SK-N-SH (cell line): Measurements from ENCODE around the gene ANKRD2. TPM values are rescaled to one million over a fixed set of nuclear protein-coding genes. Genes with fewer than 3 reads are reported as not detected.

ENCODE experiments used
- CTCF ChIA-PET: fragments of 300-600, 350-600 bp; formaldehyde crosslinking; extraction: SDS; loops from one replicate; lab custom pipeline; 2021; lab: Yijun Ruan, JAX
- POLR2A ChIA-PET: fragments of 350-600 bp; sonication (Branson Sonifier 250); formaldehyde crosslinking; extraction: SDS; loops from one replicate; lab custom pipeline; 2020; ENCODE audit warnings: antibody characterized with exemption, inconsistent platforms; lab: Yijun Ruan, JAX
- DNase-seq: peaks from one replicate; pipeline ENCODE4 v3.0.0; 2012
- H2AFZ ChIP-seq: fragments of 200-600 bp; sonication (generic); 2 replicates; pipeline ENCODE4 v1.8.1; 2016; ENCODE audit warnings: antibody characterized with exemption, mild to moderate bottlenecking, low read depth
- H3F3A ChIP-seq: fragments of 200-600 bp; sonication (generic); replicated peaks from 2 replicates; pipeline ENCODE3; 2016; ENCODE audit warnings: antibody characterized with exemption, mild to moderate bottlenecking; ENCODE audit not compliant: insufficient read depth
- H3K27ac ChIP-seq, 2 experiments: fragments of 200-500 bp in 1 of 2; fragments of 200-600 bp in 1 of 2; sonication (Bioruptor generic) in 1 of 2; sonication (generic), shearing (Covaris generic) in 1 of 2; 2 replicates each; pipeline versions ENCODE4 v1.5.1 to v1.6.1; 2014 to 2016; ENCODE audit warnings: low read depth in 2 of 2, inconsistent platforms in 1 of 2, low read length in 1 of 2, mild to moderate bottlenecking in 1 of 2, mixed read lengths in 1 of 2
- H3K27me3 ChIP-seq: fragments of 200-600 bp; sonication (generic), shearing (Covaris generic); 2 replicates; pipeline ENCODE4 v1.6.1; 2016; ENCODE audit warnings: mixed run types; ENCODE audit not compliant: insufficient read depth
- H3K36me3 ChIP-seq, 2 experiments: fragments of 200-500 bp in 1 of 2; fragments of 200-600 bp in 1 of 2; sonication (Bioruptor generic) in 1 of 2; sonication (generic) in 1 of 2; replicated peaks in 1 of 2; 2 replicates each; pipeline versions ENCODE3 to v1.5.1; 2014 to 2016; ENCODE audit warnings: low read length in 1 of 2, mild to moderate bottlenecking in 1 of 2; ENCODE audit not compliant: insufficient read depth in 2 of 2, control insufficient read depth in 1 of 2
- H3K4me1 ChIP-seq, 2 experiments: fragments of 200-500 bp in 1 of 2; fragments of 200-600 bp in 1 of 2; sonication (Bioruptor generic) in 1 of 2; sonication (generic), shearing (Covaris generic) in 1 of 2; 2 replicates each; pipeline versions ENCODE4 v1.5.1 to v1.6.1; 2014 to 2016; ENCODE audit warnings: low read depth in 1 of 2, low read length in 1 of 2, mixed run types in 1 of 2; ENCODE audit not compliant: insufficient read depth in 2 of 2, control insufficient read depth in 1 of 2
- H3K4me2 ChIP-seq: fragments of 200-600 bp; sonication (generic), shearing (Covaris generic); 2 replicates; pipeline ENCODE4 v1.6.1; 2017; ENCODE audit warnings: mixed run types
- H3K4me3 ChIP-seq, 2 experiments: fragments of 200-500 bp in 1 of 2; fragments of 200-600 bp in 1 of 2; sonication (Bioruptor generic) in 1 of 2; sonication (generic), shearing (Covaris generic) in 1 of 2; 2 replicates each; pipeline versions ENCODE4 v1.5.1 to v1.8.1; 2014 to 2016; ENCODE audit warnings: low read depth in 2 of 2, inconsistent platforms in 1 of 2, low read length in 1 of 2, mild to moderate bottlenecking in 1 of 2, mixed read lengths in 1 of 2, moderate library complexity in 1 of 2
- H3K79me2 ChIP-seq: fragments of 200-600 bp; sonication (generic); 2 replicates; pipeline ENCODE4 v1.8.1; 2017; ENCODE audit warnings: mild to moderate bottlenecking; ENCODE audit not compliant: insufficient read depth
- H3K9ac ChIP-seq: fragments of 200-600 bp; sonication (generic); 2 replicates; pipeline ENCODE4 v1.6.1; 2017; ENCODE audit warnings: mixed run types
- H3K9me2 ChIP-seq: fragments of 200-600 bp; sonication (generic); 2 replicates; pipeline ENCODE4 v1.6.1; 2017; ENCODE audit warnings: mixed run types
- H3K9me3 ChIP-seq: fragments of 200-600 bp; sonication (generic); 2 replicates; pipeline ENCODE4 v1.6.1; 2017; ENCODE audit warnings: mixed run types, mild to moderate bottlenecking, moderate library complexity
- H4K20me1 ChIP-seq: fragments of 200-600 bp; sonication (generic); 2 replicates; pipeline ENCODE4 v1.6.1; 2017; ENCODE audit warnings: mild to moderate bottlenecking, mixed run types; ENCODE audit not compliant: insufficient read depth
- EP300 ChIP-seq, 2 experiments: IDR thresholded peaks; 2 replicates each; pipeline versions ENCODE4 v1.4.0 to v1.6.1; 2012; ENCODE audit warnings: borderline replicate concordance in 1 of 2, low read depth in 1 of 2, low read length in 1 of 2
- EZH2phosphoT487 ChIP-seq: fragments of 200-600 bp; sonication (generic); IDR thresholded peaks from 2 replicates; pipeline ENCODE4 v1.6.1; 2017; ENCODE audit warnings: low read depth, mixed run types, mild to moderate bottlenecking, antibody characterized with exemption, moderate library complexity, borderline replicate concordance
- FOXM1 ChIP-seq: IDR thresholded peaks from 2 replicates; pipeline ENCODE4 v1.4.0; 2012; ENCODE audit warnings: low read depth, mild to moderate bottlenecking
- GATA2 ChIP-seq: sonication (generic); formaldehyde crosslinking; IDR thresholded peaks from 2 replicates; pipeline ENCODE4 v1.5.0; 2020; ENCODE audit warnings: mild to moderate bottlenecking, missing genetic modification reagents
- MEF2A ChIP-seq: IDR thresholded peaks from 2 replicates; pipeline ENCODE4 v1.4.0; 2012; ENCODE audit warnings: low read depth, borderline replicate concordance
- MXI1 ChIP-seq: IDR thresholded peaks from 2 replicates; pipeline ENCODE4 v1.6.1; 2012; ENCODE audit warnings: mild to moderate bottlenecking, low read depth, low read length, improper control_type of control experiment
- POLR2AphosphoS5 ChIP-seq: IDR thresholded peaks from 2 replicates; pipeline ENCODE4 v1.6.1; 2012; ENCODE audit warnings: low read depth, low read length
- RAD21 ChIP-seq: IDR thresholded peaks from 2 replicates; pipeline ENCODE4 v1.6.1; 2012; ENCODE audit warnings: mild to moderate bottlenecking, low read length
- RCOR1 ChIP-seq: fragments of 150-350 bp; IDR thresholded peaks from 2 replicates; pipeline ENCODE4 v1.6.1; 2017; ENCODE audit warnings: antibody characterized with exemption, low read length
- RFX5 ChIP-seq: IDR thresholded peaks from 2 replicates; pipeline ENCODE4 v1.6.1; 2012; ENCODE audit warnings: mild to moderate bottlenecking, improper control_type of control experiment, low read length
- SIN3A ChIP-seq: IDR thresholded peaks from 2 replicates; pipeline ENCODE4 v1.6.1; 2012; ENCODE audit warnings: low read depth, mild to moderate bottlenecking, low read length, moderate library complexity, borderline replicate concordance
- SMC3 ChIP-seq: IDR thresholded peaks from 2 replicates; pipeline ENCODE4 v1.6.1; 2012; ENCODE audit warnings: low read depth, low read length, improper control_type of control experiment
- TAF1 ChIP-seq: IDR thresholded peaks from 2 replicates; pipeline ENCODE4 v1.6.1; 2012; ENCODE audit warnings: low read depth, mild to moderate bottlenecking, low read length, moderate library complexity, borderline replicate concordance
- WGBS: methylation state at CpG from one replicate; pipeline ENCODE4 v1.1.6; 2017; ENCODE audit warnings: low lambda C conversion rate; 5-methylcytosine and 5-hydroxymethylcytosine counted together
- polyA plus RNA-seq, 3 experiments: library from polyadenylated mRNA; depleted of rRNA; stranded (reverse); fragments of >200 nt; gene quantifications; 2 replicates each; pipeline ENCODE4 v1.2.3, GENCODE V29; 2012
- TF ChIP-seq, protein P1 (sequence below): IDR thresholded peaks from 2 replicates; pipeline ENCODE4 v1.4.0; 2012; ENCODE audit warnings: low read depth
- TF ChIP-seq, protein P2 (sequence below): IDR thresholded peaks from 2 replicates; pipeline ENCODE4 v1.4.0; 2012; ENCODE audit warnings: low read depth, borderline replicate concordance
- TF ChIP-seq, protein P3 (sequence below): IDR thresholded peaks from 2 replicates; pipeline ENCODE4; 2012

ANKRD2 gene
- polyA plus RNA-seq, 1 of the 3 experiments (the other 2 are of a cell fraction), result 0.72 TPM

DNA sequence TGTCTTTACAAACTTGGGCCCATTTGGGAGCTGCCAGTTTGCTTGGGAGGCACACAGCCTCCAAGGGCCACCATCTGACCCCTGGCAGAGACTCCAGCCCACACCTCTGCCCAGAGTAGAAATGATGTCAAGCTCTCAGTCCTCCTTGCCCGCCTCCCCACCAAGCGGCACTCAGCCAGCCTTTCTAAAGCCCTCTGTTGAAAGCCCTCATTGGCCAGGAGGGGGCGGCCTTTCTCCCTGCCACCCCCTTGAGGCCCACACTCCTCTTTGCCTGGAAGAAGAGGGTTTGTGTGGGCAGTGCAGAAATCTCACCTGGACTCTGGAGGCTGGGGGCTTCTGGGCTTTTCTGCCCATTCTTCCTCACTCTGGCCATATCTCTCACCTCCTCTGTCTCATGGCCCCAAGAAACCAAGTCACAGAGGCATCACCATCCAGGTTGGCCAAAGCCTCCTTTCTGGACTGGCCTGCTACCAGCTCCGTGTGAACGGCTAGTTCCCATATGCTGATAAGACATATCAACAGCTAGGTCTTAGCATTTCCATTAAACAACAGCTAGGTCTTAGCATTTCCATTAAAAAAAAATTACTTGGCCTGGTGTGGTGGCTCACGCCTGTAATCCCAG is 37.7 kb upstream of the ANKRD2 start (continued):
- TF ChIP-seq EP300 (IDR thresholded peaks at IDR 0.05; ENCODE audit: borderline replicate concordance in 1 of 2, low read depth in 1 of 2, low read length in 1 of 2) (no peak), RAD21 (peak; percentile 42; the same call in 1 of the 2 replicates), RCOR1 (no peak), RFX5 (no peak)

DNA sequence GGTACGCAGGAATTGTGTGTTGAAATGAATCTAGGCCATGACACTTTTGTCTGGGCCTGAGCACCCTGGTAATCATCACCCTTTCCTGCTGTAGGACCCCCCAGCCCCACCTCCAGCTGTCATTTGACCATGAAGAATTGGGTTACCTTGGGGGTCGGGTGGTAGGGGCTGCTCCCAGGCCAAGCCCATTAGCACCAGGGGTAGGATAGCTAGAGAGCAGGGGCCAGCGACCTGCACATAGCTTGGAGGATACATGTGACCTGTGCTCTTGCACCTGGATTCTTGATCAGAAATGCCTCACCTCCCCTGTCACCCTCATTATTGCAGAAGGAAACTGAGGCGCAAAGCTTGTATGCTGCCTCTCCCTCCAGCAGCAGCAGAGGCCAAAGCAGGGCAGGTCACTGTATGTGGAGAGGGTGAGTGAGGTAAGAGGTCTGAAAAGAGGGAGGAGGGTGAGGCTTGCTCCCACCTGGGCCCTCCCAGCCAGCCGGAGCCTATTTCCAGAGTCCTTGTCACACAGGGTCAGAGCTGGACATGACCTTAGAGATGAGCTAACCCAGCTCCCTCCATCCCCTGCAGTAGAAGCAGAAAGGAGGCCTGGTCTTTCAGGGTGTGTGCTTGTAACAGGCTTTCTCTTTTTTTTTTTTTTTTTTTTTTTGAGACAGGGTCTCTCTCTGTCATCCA is 35.3 kb upstream of the ANKRD2 start:
- Histone ChIP-seq H2AFZ (no peak overlapping the region), H3K4me1 (peaks cover 19 to 44% of the 10 kb centered on the region in 2 experiments; a peak in 3 of 4 replicates), H3K4me2 (no peak overlapping the region), H3K4me3 (no peak overlapping the region), H4K20me1 (peaks cover 7% of the 10 kb centered on the region; the same call in 1 of the 2 replicates), H3K27me3 (no peaks in the 10 kb centered on the region), H3K36me3 (no peaks in the 10 kb centered on the region), H3K9me3 (no peaks in the 10 kb centered on the region), H3K27ac (peak overlapping the region in 1 of 2 experiments; percentile 100; a peak in 1 of 4 replicates), H3K79me2 (peaks cover 67% of the 10 kb centered on the region), H3F3A (peaks cover 23% of the 10 kb centered on the region), H3K9ac (no peak overlapping the region), H3K9me2 (no peaks in the 10 kb centered on the region)
- CTCF ChIA-PET, result interaction anchor here (1.4 to 8.6 kb wide), 2 partner anchors 14 to 19 kb away, joined by 3 to 61 read pairs; no protein-coding TSS in a partner anchor
- TF ChIP-seq MXI1 (no peak), EZH2phosphoT487 (no peak), GATA2 (no peak), SIN3A (no peak), SMC3 (no peak), RAD21 (no peak), POLR2AphosphoS5 (no peak), TAF1 (no peak), MEF2A (no peak), RFX5 (no peak), FOXM1 (no peak)
- TF ChIP-seq, protein P1, sequence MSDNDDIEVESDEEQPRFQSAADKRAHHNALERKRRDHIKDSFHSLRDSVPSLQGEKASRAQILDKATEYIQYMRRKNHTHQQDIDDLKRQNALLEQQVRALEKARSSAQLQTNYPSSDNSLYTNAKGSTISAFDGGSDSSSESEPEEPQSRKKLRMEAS, result no peak
- TF ChIP-seq, protein P2, sequence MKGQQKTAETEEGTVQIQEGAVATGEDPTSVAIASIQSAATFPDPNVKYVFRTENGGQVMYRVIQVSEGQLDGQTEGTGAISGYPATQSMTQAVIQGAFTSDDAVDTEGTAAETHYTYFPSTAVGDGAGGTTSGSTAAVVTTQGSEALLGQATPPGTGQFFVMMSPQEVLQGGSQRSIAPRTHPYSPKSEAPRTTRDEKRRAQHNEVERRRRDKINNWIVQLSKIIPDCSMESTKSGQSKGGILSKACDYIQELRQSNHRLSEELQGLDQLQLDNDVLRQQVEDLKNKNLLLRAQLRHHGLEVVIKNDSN, result no peak
- TF ChIP-seq, protein P3, sequence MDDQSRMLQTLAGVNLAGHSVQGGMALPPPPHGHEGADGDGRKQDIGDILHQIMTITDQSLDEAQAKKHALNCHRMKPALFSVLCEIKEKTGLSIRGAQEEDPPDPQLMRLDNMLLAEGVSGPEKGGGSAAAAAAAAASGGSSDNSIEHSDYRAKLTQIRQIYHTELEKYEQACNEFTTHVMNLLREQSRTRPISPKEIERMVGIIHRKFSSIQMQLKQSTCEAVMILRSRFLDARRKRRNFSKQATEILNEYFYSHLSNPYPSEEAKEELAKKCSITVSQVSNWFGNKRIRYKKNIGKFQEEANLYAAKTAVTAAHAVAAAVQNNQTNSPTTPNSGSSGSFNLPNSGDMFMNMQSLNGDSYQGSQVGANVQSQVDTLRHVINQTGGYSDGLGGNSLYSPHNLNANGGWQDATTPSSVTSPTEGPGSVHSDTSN, result no peak
- no peak for DNase-seq
- 90% methylated on average over 4 of the region's 5 CpGs for WGBS
- POLR2A ChIA-PET, result no interaction called here
